ENCODE results near the gene NUMB.

NUMB gene

DNA sequence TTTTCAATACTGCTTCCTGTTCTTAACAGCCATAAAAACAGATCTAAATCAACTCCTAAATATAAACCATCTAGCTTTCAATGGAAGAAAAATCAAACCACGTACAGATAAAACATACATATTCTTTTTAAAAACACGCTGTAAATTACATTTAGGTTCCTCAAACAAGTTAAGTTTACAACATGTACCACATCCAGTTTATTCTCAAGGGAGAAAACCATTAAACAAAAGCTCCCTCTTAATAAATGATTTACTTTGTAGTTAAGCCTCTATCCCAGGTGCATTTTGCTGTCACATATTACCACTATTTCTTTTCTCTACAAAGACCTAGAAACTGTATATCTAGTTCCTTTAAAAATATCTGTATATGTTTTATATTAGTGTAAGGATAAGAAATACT is 3.1 kb downstream of the NUMB start:
- Histone ChIP-seq H3K27ac (ENCODE audit: low read depth in 2 of 2, low read length in 2 of 2) (no peak overlapping the region), H3K27me3 (ENCODE audit: control insufficient read depth in 2 of 2, insufficient read depth in 2 of 2, low read length in 2 of 2) (no peaks in the 10 kb centered on the region), H3K9me3 (ENCODE audit: control insufficient read depth in 2 of 2, low read length in 2 of 2) (no peaks in the 10 kb centered on the region), H3K9ac (ENCODE audit: low read depth in 1 of 2, low read length in 2 of 2) (peak overlapping the region in 1 of 2 donors; percentile 48), H3K36me3 (ENCODE audit: control insufficient read depth in 2 of 2, insufficient read depth in 2 of 2, low read length in 2 of 2) (no peaks in the 10 kb centered on the region), H3K4me1 (ENCODE audit: control insufficient read depth in 2 of 2, insufficient read depth in 2 of 2, low read length in 2 of 2) (peaks cover 31 to 35% of the 10 kb centered on the region in 2 donors), H3K4me3 (ENCODE audit: low read length in 2 of 2) (peak overlapping the region in 1 of 2 donors; percentile 37)

- Histone ChIP-seq H3K27me3 (ENCODE audit: control insufficient read depth in 2 of 2, insufficient read depth in 2 of 2, low read length in 2 of 2) (no peaks in the 10 kb centered on the region), H3K4me1 (ENCODE audit: control insufficient read depth in 2 of 2, insufficient read depth in 2 of 2, low read length in 2 of 2) (peaks cover 20 to 25% of the 10 kb centered on the region in 2 donors), H3K9me3 (ENCODE audit: control insufficient read depth in 2 of 2, low read length in 2 of 2) (no peaks in the 10 kb centered on the region), H3K4me3 (ENCODE audit: low read length in 2 of 2) (no peak overlapping the region), H3K27ac (ENCODE audit: low read depth in 2 of 2, low read length in 2 of 2) (no peak overlapping the region), H3K9ac (ENCODE audit: low read depth in 1 of 2, low read length in 2 of 2) (no peak overlapping the region), H3K36me3 (ENCODE audit: control insufficient read depth in 2 of 2, insufficient read depth in 2 of 2, low read length in 2 of 2) (no peaks in the 10 kb centered on the region)
Observed at GRCh38 chr14:73452341-73453186, 5.8 kb downstream of the NUMB start.

DNA sequence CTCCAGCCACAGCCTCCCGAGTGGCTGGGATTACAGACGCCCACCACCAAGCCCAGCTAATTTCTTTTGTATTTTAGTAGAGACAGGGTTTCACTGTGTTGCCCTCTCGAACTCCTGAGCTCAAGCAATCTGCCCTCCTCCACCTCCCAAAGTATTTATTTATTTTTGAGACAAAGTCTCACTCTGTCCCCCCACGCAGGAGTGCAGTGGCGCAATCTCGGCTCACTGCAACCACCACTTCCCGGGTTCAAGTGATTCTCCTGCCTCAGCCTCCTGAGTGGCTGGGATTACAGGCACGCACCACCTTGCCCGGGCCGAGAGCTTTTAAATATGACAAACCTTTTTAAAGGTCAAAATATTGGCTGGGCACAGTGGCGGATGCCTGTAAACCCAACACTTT is 14.6 kb downstream of the NUMB start:
- no peak overlapping the region for H3K4me3 ChIP-seq (ENCODE audit: low read length in 2 of 2)
- no peaks in the 10 kb centered on the region for H3K27me3 ChIP-seq (ENCODE audit: control insufficient read depth in 2 of 2, insufficient read depth in 2 of 2, low read length in 2 of 2)
- no peak overlapping the region for H3K27ac ChIP-seq (ENCODE audit: low read depth in 2 of 2, low read length in 2 of 2)
- no peaks in the 10 kb centered on the region for H3K4me1 ChIP-seq (ENCODE audit: control insufficient read depth in 2 of 2, insufficient read depth in 2 of 2, low read length in 2 of 2)
- no peak overlapping the region for H3K9ac ChIP-seq (ENCODE audit: low read depth in 1 of 2, low read length in 2 of 2)
- no peaks in the 10 kb centered on the region for H3K9me3 ChIP-seq (ENCODE audit: control insufficient read depth in 2 of 2, low read length in 2 of 2)
- H3K36me3 ChIP-seq (ENCODE audit: control insufficient read depth in 2 of 2, insufficient read depth in 2 of 2, low read length in 2 of 2) = no peaks in the 10 kb centered on the region

GRCh38 chr14:73441286-73441685 is 17.1 kb downstream of the NUMB start:
- Histone ChIP-seq H3K4me3 (ENCODE audit: low read length in 2 of 2) (no peak overlapping the region), H3K27ac (ENCODE audit: low read depth in 2 of 2, low read length in 2 of 2) (no peak overlapping the region), H3K9ac (ENCODE audit: low read depth in 1 of 2, low read length in 2 of 2) (no peak overlapping the region), H3K36me3 (ENCODE audit: control insufficient read depth in 2 of 2, insufficient read depth in 2 of 2, low read length in 2 of 2) (no peaks in the 10 kb centered on the region), H3K4me1 (ENCODE audit: control insufficient read depth in 2 of 2, insufficient read depth in 2 of 2, low read length in 2 of 2) (no peaks in the 10 kb centered on the region), H3K9me3 (ENCODE audit: control insufficient read depth in 2 of 2, low read length in 2 of 2) (no peaks in the 10 kb centered on the region), H3K27me3 (ENCODE audit: control insufficient read depth in 2 of 2, insufficient read depth in 2 of 2, low read length in 2 of 2) (no peaks in the 10 kb centered on the region)

- Histone ChIP-seq H3K4me1 (ENCODE audit: control insufficient read depth in 2 of 2, insufficient read depth in 2 of 2, low read length in 2 of 2) (no peaks in the 10 kb centered on the region), H3K4me3 (ENCODE audit: low read length in 2 of 2) (no peak overlapping the region), H3K27me3 (ENCODE audit: control insufficient read depth in 2 of 2, insufficient read depth in 2 of 2, low read length in 2 of 2) (no peaks in the 10 kb centered on the region), H3K36me3 (ENCODE audit: control insufficient read depth in 2 of 2, insufficient read depth in 2 of 2, low read length in 2 of 2) (no peaks in the 10 kb centered on the region), H3K9me3 (ENCODE audit: control insufficient read depth in 2 of 2, low read length in 2 of 2) (no peaks in the 10 kb centered on the region), H3K27ac (ENCODE audit: low read depth in 2 of 2, low read length in 2 of 2) (no peak overlapping the region), H3K9ac (ENCODE audit: low read depth in 1 of 2, low read length in 2 of 2) (no peak overlapping the region)
Observed at GRCh38 chr14:73438993-73439392, 19.4 kb downstream of the NUMB start.

DNA sequence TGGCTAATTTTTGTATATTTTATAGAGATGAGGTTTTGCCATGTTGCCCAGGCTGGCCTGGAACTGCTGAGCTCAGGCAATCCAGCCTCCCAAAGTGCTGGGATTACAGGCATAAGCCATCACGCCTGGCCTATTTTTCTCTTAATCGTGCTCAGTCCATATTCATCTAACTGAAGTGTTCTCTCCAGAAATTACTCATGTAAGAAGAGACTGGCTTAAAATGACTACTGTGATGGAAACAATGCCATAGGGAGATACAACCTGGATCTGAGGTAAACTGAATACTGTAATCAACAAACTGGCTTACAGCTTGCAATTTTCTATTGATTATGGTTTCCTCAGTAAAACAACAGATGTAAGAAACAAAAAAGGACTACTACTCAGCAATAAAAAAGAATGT is 21.1 kb downstream of the NUMB start:
- Histone ChIP-seq H3K4me1 (ENCODE audit: control insufficient read depth in 2 of 2, insufficient read depth in 2 of 2, low read length in 2 of 2) (no peaks in the 10 kb centered on the region), H3K27ac (ENCODE audit: low read depth in 2 of 2, low read length in 2 of 2) (no peak overlapping the region), H3K9me3 (ENCODE audit: control insufficient read depth in 2 of 2, low read length in 2 of 2) (no peaks in the 10 kb centered on the region), H3K36me3 (ENCODE audit: control insufficient read depth in 2 of 2, insufficient read depth in 2 of 2, low read length in 2 of 2) (no peaks in the 10 kb centered on the region), H3K27me3 (ENCODE audit: control insufficient read depth in 2 of 2, insufficient read depth in 2 of 2, low read length in 2 of 2) (no peaks in the 10 kb centered on the region), H3K9ac (ENCODE audit: low read depth in 1 of 2, low read length in 2 of 2) (no peak overlapping the region), H3K4me3 (ENCODE audit: low read length in 2 of 2) (no peak overlapping the region)

- Histone ChIP-seq H3K4me1 (ENCODE audit: control insufficient read depth in 2 of 2, insufficient read depth in 2 of 2, low read length in 2 of 2) (peaks cover 5% of the 10 kb centered on the region in 2 donors), H3K36me3 (ENCODE audit: control insufficient read depth in 2 of 2, insufficient read depth in 2 of 2, low read length in 2 of 2) (no peaks in the 10 kb centered on the region), H3K27ac (ENCODE audit: low read depth in 2 of 2, low read length in 2 of 2) (no peak overlapping the region), H3K9ac (ENCODE audit: low read depth in 1 of 2, low read length in 2 of 2) (no peak overlapping the region), H3K4me3 (ENCODE audit: low read length in 2 of 2) (no peak overlapping the region), H3K27me3 (ENCODE audit: control insufficient read depth in 2 of 2, insufficient read depth in 2 of 2, low read length in 2 of 2) (no peaks in the 10 kb centered on the region), H3K9me3 (ENCODE audit: control insufficient read depth in 2 of 2, low read length in 2 of 2) (no peaks in the 10 kb centered on the region)
Observed at GRCh38 chr14:73432124-73432523, 26.2 kb downstream of the NUMB start.

DNA sequence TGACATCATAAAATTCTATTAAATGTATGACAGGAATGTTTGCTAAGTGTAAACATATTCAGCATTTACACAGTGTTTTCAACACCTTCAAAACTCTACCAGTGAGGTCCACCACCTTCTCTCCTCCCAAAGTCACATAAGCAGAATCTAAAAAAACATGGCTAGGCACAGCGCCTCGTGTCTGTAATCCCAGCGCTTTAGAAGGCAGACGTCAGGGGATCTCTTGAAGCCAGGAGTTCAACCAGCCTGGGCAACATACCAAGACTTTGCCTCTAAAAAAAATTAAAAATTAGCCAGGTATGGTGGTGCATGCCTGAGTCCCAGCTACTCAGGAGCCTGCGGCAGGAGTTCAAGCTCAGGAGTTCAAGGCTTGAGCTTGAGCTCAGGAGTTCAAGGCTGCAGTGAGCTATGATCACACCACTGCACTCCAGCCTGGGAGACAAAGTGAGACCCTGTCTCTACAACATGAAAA is 30.0 kb downstream of the NUMB start:
- H3K4me1 ChIP-seq (ENCODE audit: control insufficient read depth in 2 of 2, insufficient read depth in 2 of 2, low read length in 2 of 2) = peaks cover 5 to 8% of the 10 kb centered on the region in 2 donors

GRCh38 chr14:73427516-73428264 is 30.7 kb downstream of the NUMB start:
- H3K4me1 ChIP-seq (ENCODE audit: control insufficient read depth in 2 of 2, insufficient read depth in 2 of 2, low read length in 2 of 2) = peaks cover 10 to 11% of the 10 kb centered on the region in 2 donors
- H3K9ac ChIP-seq (ENCODE audit: low read depth in 1 of 2, low read length in 2 of 2) = no peak overlapping the region
- H3K27me3 ChIP-seq (ENCODE audit: control insufficient read depth in 2 of 2, insufficient read depth in 2 of 2, low read length in 2 of 2) = no peaks in the 10 kb centered on the region
- H3K36me3 ChIP-seq (ENCODE audit: control insufficient read depth in 2 of 2, insufficient read depth in 2 of 2, low read length in 2 of 2) = no peaks in the 10 kb centered on the region
- H3K4me3 ChIP-seq (ENCODE audit: low read length in 2 of 2) = no peak overlapping the region
- no peaks in the 10 kb centered on the region for H3K9me3 ChIP-seq (ENCODE audit: control insufficient read depth in 2 of 2, low read length in 2 of 2)
- H3K27ac ChIP-seq (ENCODE audit: low read depth in 2 of 2, low read length in 2 of 2) = peak overlapping the region in 1 of 2 donors; percentile 0

More for the DNA sequence above, 30.0 kb downstream of the NUMB start:
- Histone ChIP-seq H3K36me3 (ENCODE audit: control insufficient read depth in 2 of 2, insufficient read depth in 2 of 2, low read length in 2 of 2) (no peaks in the 10 kb centered on the region), H3K4me3 (ENCODE audit: low read length in 2 of 2) (no peak overlapping the region), H3K9me3 (ENCODE audit: control insufficient read depth in 2 of 2, low read length in 2 of 2) (no peaks in the 10 kb centered on the region), H3K9ac (ENCODE audit: low read depth in 1 of 2, low read length in 2 of 2) (no peak overlapping the region), H3K27ac (ENCODE audit: low read depth in 2 of 2, low read length in 2 of 2) (no peak overlapping the region), H3K27me3 (ENCODE audit: control insufficient read depth in 2 of 2, insufficient read depth in 2 of 2, low read length in 2 of 2) (no peaks in the 10 kb centered on the region)

- H3K36me3 ChIP-seq (ENCODE audit: control insufficient read depth in 2 of 2, insufficient read depth in 2 of 2, low read length in 2 of 2) = no peaks in the 10 kb centered on the region
- no peak overlapping the region for H3K27ac ChIP-seq (ENCODE audit: low read depth in 2 of 2, low read length in 2 of 2)
- H3K9me3 ChIP-seq (ENCODE audit: control insufficient read depth in 2 of 2, low read length in 2 of 2) = no peaks in the 10 kb centered on the region
- no peaks in the 10 kb centered on the region for H3K27me3 ChIP-seq (ENCODE audit: control insufficient read depth in 2 of 2, insufficient read depth in 2 of 2, low read length in 2 of 2)
- H3K4me1 ChIP-seq (ENCODE audit: control insufficient read depth in 2 of 2, insufficient read depth in 2 of 2, low read length in 2 of 2) = peaks cover 15% of the 10 kb centered on the region in 2 donors
- no peak overlapping the region for H3K4me3 ChIP-seq (ENCODE audit: low read length in 2 of 2)
- no peak overlapping the region for H3K9ac ChIP-seq (ENCODE audit: low read depth in 1 of 2, low read length in 2 of 2)
Observed at GRCh38 chr14:73426877-73427276, 31.5 kb downstream of the NUMB start.

Data from mucosa of rectum (tissue), 2 donors.